DND-41 (cell line): Measurements from ENCODE around the gene TMPRSS4.

Source experiments
- ATAC-seq: fragments of 200-7000 bp; cut with Tn5 transposase; 3 replicates; pipeline ENCODE4 v1.9.1; 2021; ENCODE audit warnings: low read depth; ENCODE audit not compliant: insufficient read depth
- DNase-seq: peaks from one replicate; pipeline ENCODE4 v3.0.0-alpha.2; 2020
- H2AFZ ChIP-seq: 2 replicates; pipeline ENCODE4 v1.6.0; 2012; ENCODE audit warnings: low read depth, low read length
- H3K27ac ChIP-seq: 2 replicates; pipeline ENCODE4 v1.5.1; 2012; ENCODE audit warnings: low read length, inconsistent platforms
- H3K27me3 ChIP-seq: fragments of 200-600 bp; sonication (generic); 2 replicates; pipeline ENCODE4 v1.6.0; 2012; ENCODE audit warnings: low read length, mild to moderate bottlenecking, inconsistent platforms; ENCODE audit not compliant: insufficient read depth, poor library complexity
- H3K36me3 ChIP-seq: 2 replicates; pipeline ENCODE4 v1.5.1; 2012; ENCODE audit warnings: low read length, inconsistent platforms; ENCODE audit not compliant: insufficient read depth
- H3K4me1 ChIP-seq: 2 replicates; pipeline ENCODE4 v1.5.1; 2012; ENCODE audit warnings: mild to moderate bottlenecking, low read length; ENCODE audit not compliant: insufficient read depth
- H3K4me2 ChIP-seq: 2 replicates; pipeline ENCODE4 v1.6.0; 2012; ENCODE audit warnings: mild to moderate bottlenecking, moderate library complexity, low read length, inconsistent platforms; ENCODE audit not compliant: insufficient read depth
- H3K4me3 ChIP-seq, 2 experiments: fragments of 200-600 bp in 1 of 2; shearing (Covaris generic) in 1 of 2; 2 replicates each; pipeline ENCODE4 v1.5.1; 2012 to 2016; ENCODE audit warnings: inconsistent platforms in 2 of 2, low read length in 2 of 2, mild to moderate bottlenecking in 2 of 2, low read depth in 1 of 2, moderate library complexity in 1 of 2
- H3K79me2 ChIP-seq: 2 replicates; pipeline ENCODE4 v1.6.0; 2012; ENCODE audit warnings: low read length, inconsistent platforms; ENCODE audit not compliant: insufficient read depth
- H3K9ac ChIP-seq: 2 replicates; pipeline ENCODE4 v1.6.0; 2012; ENCODE audit warnings: low read depth, mild to moderate bottlenecking, inconsistent platforms, low read length, moderate library complexity
- H3K9me3 ChIP-seq: 2 replicates; pipeline ENCODE4 v1.5.1; 2012; ENCODE audit warnings: low read length, moderate library complexity, mild to moderate bottlenecking, inconsistent platforms; ENCODE audit not compliant: insufficient read depth, severe bottlenecking
- H4K20me1 ChIP-seq: 2 replicates; pipeline ENCODE4 v1.6.0; 2012; ENCODE audit warnings: low read length; ENCODE audit not compliant: insufficient read depth
- CTCF ChIP-seq: IDR thresholded peaks from 2 replicates; pipeline ENCODE4 v1.5.1; 2012; ENCODE audit warnings: borderline replicate concordance, low read length, moderate library complexity, mild to moderate bottlenecking; ENCODE audit not compliant: poor library complexity, severe bottlenecking; ENCODE audit errors: extremely low read depth
- EZH2 ChIP-seq: IDR thresholded peaks from 3 replicates; pipeline ENCODE4 v1.6.1; 2012; ENCODE audit warnings: borderline replicate concordance, low read depth, mild to moderate bottlenecking, moderate library complexity, low read length, inconsistent platforms; ENCODE audit not compliant: severe bottlenecking

TMPRSS4 gene

GRCh38 chr11:118152552-118153471 is 75.9 kb downstream of the TMPRSS4 start, which contains the start of gene SCN4B:
SCN4B (minus strand) TSS chr11:118152823; CDS start chr11:118152673, 150 bp downstream.
- Histone ChIP-seq H3K4me1 (peaks cover 10% of the 10 kb centered on the region), H3K36me3 (no peaks in the 10 kb centered on the region), H2AFZ (no peak within 1 kb of the TSS), H4K20me1 (peaks cover 12% of the 10 kb centered on the region; the same call in 1 of the 2 replicates), H3K27ac (no peak within 1 kb of the TSS), H3K4me3 (peak within 1 kb of the TSS in 1 of 2 experiments; percentile 46; a peak in 2 of 4 replicates), H3K9ac (no peak within 1 kb of the TSS; the same call in 1 of the 2 replicates), H3K4me2 (peak within 1 kb of the TSS; percentile 74), H3K9me3 (no peaks in the 10 kb centered on the region), H3K79me2 (no peaks in the 10 kb centered on the region), H3K27me3 (peaks cover 89% of the 10 kb centered on the region)
- TF ChIP-seq EZH2 (peak; percentile 86), CTCF (no peak)
- ATAC-seq (peak; percentile 80), DNase-seq (peak; percentile 37)

- ATAC-seq, result no peak
- H2AFZ ChIP-seq, result no peak overlapping the region
- H3K4me1 ChIP-seq, result peaks cover 10% of the 10 kb centered on the region
- H3K9me3 ChIP-seq, result no peaks in the 10 kb centered on the region
- no peaks in the 10 kb centered on the region for H3K79me2 ChIP-seq
- peaks cover 95% of the 10 kb centered on the region for H3K27me3 ChIP-seq
- H4K20me1 ChIP-seq, result peaks cover 12% of the 10 kb centered on the region; the same call in 1 of the 2 replicates
- no peak overlapping the region for H3K27ac ChIP-seq
- no peak overlapping the region for H3K9ac ChIP-seq
- no peak overlapping the region for H3K4me3 ChIP-seq
- TF ChIP-seq CTCF (no peak), EZH2 (no peak)
- no peaks in the 10 kb centered on the region for H3K36me3 ChIP-seq
- no peak for DNase-seq
- peak overlapping the region; percentile 74; the same call in 1 of the 2 replicates for H3K4me2 ChIP-seq
Measured at GRCh38 chr11:118153516-118153915, 76.6 kb downstream of the TMPRSS4 start.

- no peaks in the 10 kb centered on the region for H3K9me3 ChIP-seq
- no peak overlapping the region for H3K27ac ChIP-seq
- no peak overlapping the region for H2AFZ ChIP-seq
- H3K4me2 ChIP-seq, result no peak overlapping the region
- TF ChIP-seq CTCF (no peak), EZH2 (no peak)
- no peaks in the 10 kb centered on the region for H3K79me2 ChIP-seq
- peaks cover 10% of the 10 kb centered on the region for H3K4me1 ChIP-seq
- no peak overlapping the region for H3K9ac ChIP-seq
- peaks cover 12% of the 10 kb centered on the region; the same call in 1 of the 2 replicates for H4K20me1 ChIP-seq
- H3K27me3 ChIP-seq, result peaks cover 98% of the 10 kb centered on the region
- ATAC-seq (no peak), DNase-seq (no peak)
- no peaks in the 10 kb centered on the region for H3K36me3 ChIP-seq
- H3K4me3 ChIP-seq, result no peak overlapping the region
Measured at GRCh38 chr11:118153976-118154375, 77.1 kb downstream of the TMPRSS4 start.
